ENCODE measurements around the gene HOMER3. TPM values are rescaled to one million over a fixed set of nuclear protein-coding genes. Genes with fewer than 3 reads are reported as not detected.

The HOMER3 gene
- total RNA-seq, 1 donor from 2014 or later: 93.0 TPM

DNA sequence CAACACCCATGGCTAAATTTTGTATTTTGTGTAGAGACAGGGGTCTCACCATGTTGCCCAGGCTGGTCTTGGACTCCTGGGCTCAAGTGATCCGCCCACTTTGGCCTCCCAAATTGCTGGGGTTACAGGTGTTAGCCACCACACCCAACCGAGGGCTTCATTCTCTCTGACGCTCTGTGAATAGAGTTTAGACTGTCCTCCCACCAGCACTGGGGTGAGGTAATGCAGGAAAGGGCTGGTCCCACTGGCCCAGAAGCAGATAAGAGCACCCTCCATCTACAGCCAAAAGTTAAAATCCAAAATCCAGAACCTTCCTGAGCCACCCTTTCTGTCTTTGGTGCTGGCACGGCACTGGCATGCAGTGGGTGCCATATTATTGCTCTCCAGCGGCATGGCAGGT, 31.8 kb upstream of the HOMER3 start:
- TF ChIP-seq, protein P1, sequence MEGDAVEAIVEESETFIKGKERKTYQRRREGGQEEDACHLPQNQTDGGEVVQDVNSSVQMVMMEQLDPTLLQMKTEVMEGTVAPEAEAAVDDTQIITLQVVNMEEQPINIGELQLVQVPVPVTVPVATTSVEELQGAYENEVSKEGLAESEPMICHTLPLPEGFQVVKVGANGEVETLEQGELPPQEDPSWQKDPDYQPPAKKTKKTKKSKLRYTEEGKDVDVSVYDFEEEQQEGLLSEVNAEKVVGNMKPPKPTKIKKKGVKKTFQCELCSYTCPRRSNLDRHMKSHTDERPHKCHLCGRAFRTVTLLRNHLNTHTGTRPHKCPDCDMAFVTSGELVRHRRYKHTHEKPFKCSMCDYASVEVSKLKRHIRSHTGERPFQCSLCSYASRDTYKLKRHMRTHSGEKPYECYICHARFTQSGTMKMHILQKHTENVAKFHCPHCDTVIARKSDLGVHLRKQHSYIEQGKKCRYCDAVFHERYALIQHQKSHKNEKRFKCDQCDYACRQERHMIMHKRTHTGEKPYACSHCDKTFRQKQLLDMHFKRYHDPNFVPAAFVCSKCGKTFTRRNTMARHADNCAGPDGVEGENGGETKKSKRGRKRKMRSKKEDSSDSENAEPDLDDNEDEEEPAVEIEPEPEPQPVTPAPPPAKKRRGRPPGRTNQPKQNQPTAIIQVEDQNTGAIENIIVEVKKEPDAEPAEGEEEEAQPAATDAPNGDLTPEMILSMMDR (IDR thresholded peaks at IDR 0.05): no peak
- no peak for DNase-seq (ENCODE audit: low spot score in 2 of 2)
- intact Hi-C loops (cut with DNase I): no loop called here
- peaks cover 3 to 5% of the 10 kb centered on the region in 2 donors for H3K4me1 ChIP-seq
- no peak overlapping the region for H3K4me3 ChIP-seq
- no peaks in the 10 kb centered on the region for H3K27me3 ChIP-seq
- no peaks in the 10 kb centered on the region for H3K36me3 ChIP-seq
- peak overlapping the region; percentile 56 to 62 for H3K27ac ChIP-seq
- H3K9me3 ChIP-seq: no peaks in the 10 kb centered on the region

DNA sequence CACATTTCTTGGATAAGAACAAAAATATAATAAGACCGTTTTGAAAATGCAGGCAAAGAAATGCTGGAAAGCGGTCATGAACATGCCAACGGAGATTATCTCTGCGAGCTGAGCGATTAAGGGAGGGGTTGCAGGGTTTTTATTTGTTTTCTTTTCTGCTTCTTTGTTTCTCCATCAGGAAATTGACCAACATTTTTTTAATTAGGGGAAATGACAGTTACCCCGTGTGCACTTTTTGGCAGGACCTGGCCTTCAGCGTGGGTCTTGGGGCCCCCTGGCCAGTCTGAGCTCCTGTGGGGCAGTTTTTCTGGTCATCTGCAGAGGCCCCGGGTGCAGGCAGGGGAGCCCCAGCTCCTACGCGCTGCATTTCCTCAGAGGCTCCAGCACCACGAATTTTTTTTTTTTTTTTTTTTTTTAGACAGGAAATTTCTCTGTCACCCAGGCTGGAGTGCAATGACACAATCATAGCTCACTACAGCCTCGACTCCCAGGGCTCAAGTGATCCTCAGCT, 31.3 kb upstream of the HOMER3 start:
- Histone ChIP-seq H3K27ac (peak overlapping the region; percentile 56 to 62), H3K4me1 (peaks cover 3 to 5% of the 10 kb centered on the region in 2 donors), H3K36me3 (no peaks in the 10 kb centered on the region), H3K9me3 (no peaks in the 10 kb centered on the region), H3K27me3 (no peaks in the 10 kb centered on the region), H3K4me3 (no peak overlapping the region)
- intact Hi-C loops (cut with DNase I): no loop called here
- DNase-seq (ENCODE audit: low spot score in 2 of 2): no peak
- TF ChIP-seq, protein P1 (IDR thresholded peaks at IDR 0.05): no peak

DNA sequence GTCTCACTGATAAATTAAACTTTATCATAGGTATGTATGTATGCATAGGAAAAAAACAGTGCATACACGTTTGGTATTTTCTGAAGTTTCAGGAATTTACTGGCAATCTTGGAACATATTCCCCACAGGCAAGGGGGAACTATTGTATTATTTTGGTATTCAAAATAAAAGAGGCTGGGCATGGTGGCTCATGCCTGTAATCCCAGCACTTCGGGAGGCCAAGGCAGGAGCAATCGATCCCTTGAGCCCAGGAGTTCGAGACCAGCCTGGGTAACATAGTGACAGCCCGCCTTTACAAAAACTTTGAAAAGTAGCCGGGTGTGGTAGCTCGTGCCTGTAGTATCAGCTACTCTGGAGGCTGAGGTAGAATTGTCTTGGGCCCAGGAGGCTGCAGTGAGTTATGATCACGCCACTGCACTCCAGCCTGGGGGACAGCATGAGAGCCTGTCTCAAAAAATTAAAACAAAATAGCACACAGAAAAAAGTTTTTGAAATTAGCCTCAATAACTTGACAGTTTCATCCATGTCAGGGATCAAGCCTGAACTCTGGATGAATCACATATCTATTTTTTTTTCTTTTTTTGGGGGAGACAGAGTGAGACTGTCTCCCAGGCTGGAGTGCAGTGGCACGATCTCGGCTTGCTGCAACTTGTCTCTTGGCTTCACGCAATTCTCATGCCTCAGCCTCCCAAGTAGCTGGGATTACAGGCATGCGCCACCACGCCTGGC, 29.1 kb upstream of the HOMER3 start:
- H3K27ac ChIP-seq: peak overlapping the region in 1 of 2 donors; percentile 26
- no peaks in the 10 kb centered on the region for H3K9me3 ChIP-seq
- no peak for DNase-seq (ENCODE audit: low spot score in 2 of 2)
- peaks cover 3 to 5% of the 10 kb centered on the region in 2 donors for H3K4me1 ChIP-seq
- no peaks in the 10 kb centered on the region for H3K27me3 ChIP-seq
- intact Hi-C loops (cut with DNase I): no loop called here
- TF ChIP-seq, protein P1 (IDR thresholded peaks at IDR 0.05): no peak
- no peak overlapping the region for H3K4me3 ChIP-seq
- H3K36me3 ChIP-seq: no peaks in the 10 kb centered on the region

GRCh38 chr19:18967358-18968146, 26.5 kb upstream of the HOMER3 start:
- Histone ChIP-seq H3K27ac (peak overlapping the region in 1 of 2 donors; percentile 54), H3K27me3 (no peaks in the 10 kb centered on the region), H3K9me3 (no peaks in the 10 kb centered on the region), H3K4me1 (peaks cover under 1 to 3% of the 10 kb centered on the region in 2 donors), H3K4me3 (no peak overlapping the region), H3K36me3 (no peaks in the 10 kb centered on the region)
- intact Hi-C loops (cut with DNase I): no loop called here
- DNase-seq (ENCODE audit: low spot score in 2 of 2): peak; percentile 50 to 77
- TF ChIP-seq, protein P1 (IDR thresholded peaks at IDR 0.05): no peak

- no peaks in the 10 kb centered on the region for H3K36me3 ChIP-seq
- no peaks in the 10 kb centered on the region for H3K27me3 ChIP-seq
- no peak overlapping the region for H3K4me3 ChIP-seq
- peaks cover 0 to 3% of the 10 kb centered on the region in 2 donors for H3K4me1 ChIP-seq
- no peaks in the 10 kb centered on the region for H3K9me3 ChIP-seq
- no peak for DNase-seq (ENCODE audit: low spot score in 2 of 2)
- H3K27ac ChIP-seq: peak overlapping the region in 1 of 2 donors; percentile 54
- intact Hi-C loops (cut with DNase I): no loop called here
- TF ChIP-seq, protein P1 (IDR thresholded peaks at IDR 0.05): no peak
Observed at GRCh38 chr19:18966307-18966706, 25.3 kb upstream of the HOMER3 start.
